GM19468 (cell line): Measurements from ENCODE around the gene C8B.

ENCODE experiments used
- ATAC-seq: cut with Tn5 transposase; IDR thresholded peaks from one replicate; pipeline ENCODE4 v1.9.1; 2021; ENCODE audit warnings: mild to moderate bottlenecking, moderate library complexity, moderate number of reproducible peaks; ENCODE audit not compliant: unreplicated experiment; ENCODE audit errors: extremely low read depth

The C8B gene

DNA sequence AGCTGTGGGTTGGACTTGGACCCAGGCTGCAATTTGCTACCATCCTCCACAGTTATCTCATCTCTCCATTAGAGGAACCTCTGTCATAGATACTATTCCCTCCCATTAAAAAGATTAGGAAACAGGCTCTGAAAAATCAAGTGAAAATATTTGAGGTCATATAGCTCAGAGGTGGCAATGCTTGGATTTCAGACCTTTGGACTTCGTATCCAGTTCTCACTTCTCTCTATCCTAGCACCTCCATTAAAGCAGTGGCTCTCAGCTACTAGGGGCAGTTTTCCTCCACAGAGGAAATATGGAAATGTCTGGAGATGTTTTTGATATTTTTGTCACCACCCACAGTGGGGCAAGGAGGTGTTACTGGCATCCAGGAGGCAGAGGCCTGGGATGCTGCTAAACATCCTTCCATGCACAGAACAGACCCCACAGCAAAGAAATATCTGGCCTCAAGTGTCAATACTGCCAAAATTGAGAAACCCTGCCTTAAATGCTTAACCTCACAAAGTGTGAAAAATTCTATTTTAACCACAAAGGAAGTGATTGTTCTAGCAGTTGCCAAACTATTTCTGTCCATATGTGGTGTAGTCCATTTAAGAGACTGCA is 57.1 kb downstream of the C8B start:
- ATAC-seq: no peak

DNA sequence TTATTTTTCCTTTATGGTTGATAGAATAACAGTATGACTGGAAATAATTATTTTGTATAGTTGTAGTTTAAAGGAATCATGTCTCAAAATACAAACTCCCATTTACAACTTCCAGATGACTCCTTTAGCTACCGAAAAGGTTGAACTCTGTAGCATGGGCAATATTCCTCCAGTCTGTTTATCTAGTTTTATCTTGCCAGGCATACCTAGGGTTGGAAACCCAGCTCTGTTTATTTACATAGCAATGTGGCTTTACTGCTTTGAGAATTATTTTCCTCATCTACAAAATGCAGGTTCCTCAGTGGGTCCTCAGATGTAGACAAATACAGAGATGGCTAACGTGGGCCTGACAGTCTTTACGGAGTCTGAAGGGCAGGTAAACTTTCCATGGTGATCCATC is 60.1 kb downstream of the C8B start:
- ATAC-seq: no peak

DNA sequence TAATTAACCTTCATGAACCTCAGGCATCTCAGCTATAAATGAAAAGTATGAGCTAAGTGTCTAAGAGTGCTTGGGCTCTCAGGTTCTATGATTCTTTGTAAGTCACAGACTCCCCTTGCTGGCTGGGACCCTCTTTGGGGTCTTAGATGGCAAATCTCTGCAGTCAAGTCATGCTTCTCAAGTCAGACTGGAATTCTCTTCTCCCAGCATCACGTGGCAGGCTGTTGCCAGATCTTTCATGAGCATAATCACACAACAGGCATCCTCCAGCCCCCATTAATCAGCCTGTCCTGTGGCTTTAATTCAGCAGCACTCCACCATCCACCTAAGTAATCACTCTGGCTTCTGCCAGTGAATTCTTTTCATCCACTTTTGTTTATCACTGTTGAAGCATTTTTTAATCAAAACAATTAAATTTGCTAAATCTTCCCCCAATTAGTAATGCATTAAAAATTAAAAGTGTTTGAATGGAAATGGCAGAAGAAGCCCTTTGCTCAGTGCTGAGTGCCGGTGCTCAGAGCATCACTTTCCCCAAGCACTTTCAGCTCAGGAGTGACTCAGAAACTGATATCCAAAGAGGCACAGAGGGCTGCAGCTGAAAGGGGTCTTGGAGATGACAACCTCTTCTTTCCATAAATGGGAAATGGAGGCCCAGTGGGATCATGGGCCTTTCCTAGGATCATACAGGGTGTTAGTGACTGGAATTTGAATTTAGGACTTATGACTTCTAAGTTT is 61.0 kb downstream of the C8B start:
- no peak for ATAC-seq

DNA sequence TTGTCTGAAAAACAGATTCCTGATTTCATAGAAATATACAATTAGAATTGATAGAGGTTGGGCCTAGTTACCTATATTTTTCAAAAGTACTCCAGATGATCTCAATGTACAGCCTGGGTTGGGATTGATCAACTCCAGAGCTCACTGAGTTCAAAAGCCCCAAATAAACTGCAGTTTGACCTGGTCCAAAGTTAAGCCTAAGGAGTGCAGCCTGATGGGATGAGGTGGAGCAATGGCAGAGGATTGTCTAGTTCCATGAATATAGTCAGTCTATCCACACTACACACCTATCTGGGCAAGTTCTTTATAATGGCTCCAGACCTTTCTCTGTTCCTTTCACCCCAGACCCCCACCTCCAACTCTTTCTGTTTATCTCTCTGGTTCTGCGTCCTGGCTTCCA is 62.0 kb downstream of the C8B start:
- no peak for ATAC-seq

DNA sequence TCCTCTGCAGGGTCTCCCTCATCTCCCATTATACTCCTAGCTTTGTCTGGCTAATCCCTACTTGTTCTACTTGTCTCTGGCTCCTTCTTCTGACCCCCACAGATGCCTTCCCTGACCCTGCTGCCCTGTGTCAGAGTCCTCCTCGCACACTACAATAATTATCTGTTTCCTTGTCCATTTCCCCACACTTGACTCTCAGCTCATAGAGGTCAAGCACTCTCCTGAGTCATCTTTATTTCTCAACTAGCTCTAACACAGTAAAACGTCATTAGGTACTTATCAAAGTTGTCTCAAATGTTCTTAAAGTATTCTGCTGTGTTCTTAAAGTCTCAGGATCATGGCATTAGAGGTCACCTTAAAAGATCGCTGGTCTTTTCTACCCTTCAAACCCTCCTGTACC is 64.1 kb downstream of the C8B start:
- ATAC-seq: no peak

DNA sequence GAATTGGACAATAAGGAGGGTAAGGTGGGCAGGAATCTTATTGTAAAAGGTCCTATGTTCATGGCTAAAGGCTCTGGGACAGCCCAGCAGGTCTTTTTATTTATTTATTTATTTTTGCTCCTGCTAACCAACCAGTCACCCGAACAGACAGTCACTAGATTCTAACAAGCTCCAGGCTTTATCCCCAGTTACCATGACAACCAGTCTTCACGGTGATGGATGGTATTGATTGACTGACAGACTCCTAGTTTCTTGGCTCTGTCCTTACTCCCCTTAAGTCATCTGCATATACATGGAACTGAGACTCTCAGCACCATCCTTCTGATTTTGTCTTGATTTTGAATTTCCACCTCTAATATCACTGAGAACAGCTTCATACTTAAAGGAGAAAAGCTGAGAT is 66.9 kb downstream of the C8B start:
- ATAC-seq: no peak

DNA sequence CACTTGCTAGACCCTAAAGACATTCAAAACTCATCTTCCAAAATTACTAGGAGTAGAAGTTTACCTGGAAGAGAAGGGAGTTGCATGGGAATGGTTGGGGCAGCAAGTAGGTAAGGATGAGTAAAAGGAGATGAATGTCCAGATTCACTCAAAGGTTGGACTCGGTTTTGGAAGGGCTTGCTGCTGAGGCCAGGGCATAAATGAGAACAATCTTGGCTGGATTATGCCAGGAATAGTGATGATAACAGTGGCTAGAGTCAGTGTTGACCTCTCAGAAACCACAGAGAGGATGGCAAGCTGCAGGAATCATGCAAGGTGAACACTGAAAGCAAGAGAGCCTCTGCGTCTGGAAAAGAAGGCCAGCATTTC is 67.8 kb downstream of the C8B start:
- no peak for ATAC-seq

DNA sequence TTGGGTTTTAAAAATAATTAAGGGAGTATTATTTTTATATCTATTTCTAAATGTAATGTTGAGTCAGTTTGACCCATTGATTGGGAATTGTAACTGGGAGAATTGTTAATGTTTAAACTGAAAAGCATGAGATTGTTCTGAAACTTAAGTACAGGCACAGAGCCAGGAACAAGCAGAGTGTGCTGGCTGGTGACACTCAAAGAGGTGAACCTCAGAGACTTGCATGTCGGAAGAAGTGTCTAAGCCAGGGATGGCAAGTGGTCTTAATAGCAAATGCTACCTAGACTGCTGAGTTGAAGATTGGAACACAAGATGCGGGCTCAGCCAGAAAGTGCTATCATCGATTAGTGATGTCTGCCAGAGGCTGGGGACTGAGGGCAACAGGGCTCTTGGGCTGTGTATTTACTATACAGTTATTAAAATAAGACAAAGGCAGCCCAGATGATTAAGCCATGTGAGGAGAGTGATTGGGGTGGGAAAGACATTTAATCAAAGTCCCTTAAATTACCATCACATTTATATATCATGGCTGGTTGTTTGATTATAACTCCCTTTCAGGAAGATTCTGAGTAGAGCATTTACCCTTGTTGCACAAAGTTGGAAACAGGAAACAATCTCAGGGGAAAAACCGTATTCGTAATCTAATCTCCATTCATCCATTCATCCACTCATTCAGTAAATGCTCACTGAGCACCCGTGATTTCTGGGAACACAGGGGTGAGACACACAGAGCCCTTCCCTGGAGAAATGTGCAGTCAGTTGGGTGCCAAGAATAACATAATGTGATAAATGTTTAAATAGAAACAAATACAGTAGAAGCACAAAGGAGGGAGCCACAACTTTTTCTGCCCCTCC is 68.4 kb downstream of the C8B start:
- ATAC-seq: no peak

DNA sequence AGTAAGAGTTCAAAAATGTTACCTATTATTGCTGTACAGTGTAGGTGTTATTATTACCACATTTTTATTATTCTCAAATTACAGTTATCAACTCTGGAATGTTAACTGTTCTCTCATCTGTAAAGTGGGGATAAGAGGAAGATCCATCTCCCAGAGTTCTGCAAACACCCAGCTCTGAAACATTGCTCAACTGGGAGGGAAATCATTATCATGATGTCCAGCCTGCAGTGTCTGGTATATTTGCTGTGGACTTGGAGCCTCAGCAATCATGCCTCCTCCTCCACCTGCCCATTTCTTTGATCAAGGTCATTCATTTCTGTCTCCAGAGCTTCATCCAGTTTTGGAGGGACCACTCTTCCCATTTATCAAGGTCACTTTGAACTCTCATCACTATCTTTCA is 71.8 kb downstream of the C8B start:
- ATAC-seq: no peak

DNA sequence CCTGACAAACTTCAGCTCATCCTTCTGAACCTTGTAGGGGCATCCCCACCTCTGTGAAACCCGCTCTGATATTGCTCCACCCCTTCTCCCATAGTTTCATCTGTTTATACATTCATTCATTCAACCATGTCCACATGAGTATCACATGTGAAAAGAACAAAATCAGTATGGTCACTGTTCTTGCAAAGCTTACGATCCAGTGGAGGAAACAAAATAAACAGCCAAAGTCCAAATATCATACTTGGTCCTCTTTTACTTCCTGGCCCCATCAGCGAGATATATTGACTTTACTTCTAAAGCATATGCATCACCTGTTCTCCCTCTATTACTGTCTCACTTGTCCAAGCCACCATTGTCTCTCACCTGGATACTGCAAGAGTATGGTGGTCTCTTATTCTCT is 75.6 kb downstream of the C8B start:
- no peak for ATAC-seq

DNA sequence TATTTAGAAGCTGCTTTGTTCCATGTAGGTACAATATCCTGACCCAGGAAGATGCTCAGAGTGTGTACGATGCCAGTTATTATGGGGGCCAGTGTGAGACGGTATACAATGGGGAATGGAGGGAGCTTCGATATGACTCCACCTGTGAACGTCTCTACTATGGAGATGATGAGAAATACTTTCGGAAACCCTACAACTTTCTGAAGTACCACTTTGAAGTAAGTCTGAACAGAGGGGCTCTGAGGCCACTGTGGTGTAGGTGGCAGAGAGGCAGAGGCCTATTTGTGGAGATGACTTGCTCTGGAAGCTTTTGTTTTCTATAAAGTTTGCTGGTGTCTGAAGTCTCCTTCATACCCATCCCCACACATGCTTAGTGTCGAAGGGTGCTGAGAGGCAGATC is 84.4 kb downstream of the C8B start:
- ATAC-seq: no peak

DNA sequence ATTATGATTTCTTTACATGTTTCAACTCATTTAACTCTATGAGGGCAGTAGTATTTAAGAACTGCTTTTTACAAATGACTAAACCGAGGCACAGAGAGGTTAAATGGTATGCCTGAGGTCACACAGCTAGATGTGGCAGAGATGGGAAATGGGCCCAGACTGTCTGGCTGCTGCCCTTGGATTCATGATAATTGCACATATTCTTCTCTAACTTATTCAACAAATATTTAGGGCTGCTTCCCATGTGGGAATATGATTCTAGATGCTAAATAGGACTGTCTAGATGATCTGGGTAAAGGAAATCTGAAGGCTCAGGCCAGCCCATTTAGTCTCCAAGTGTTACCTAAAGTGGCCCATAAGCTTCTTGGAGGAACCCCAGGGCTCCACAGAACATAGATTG is 85.0 kb downstream of the C8B start:
- ATAC-seq: no peak
